ENCODE data around the gene DYRK4.

DYRK4 gene

DNA sequence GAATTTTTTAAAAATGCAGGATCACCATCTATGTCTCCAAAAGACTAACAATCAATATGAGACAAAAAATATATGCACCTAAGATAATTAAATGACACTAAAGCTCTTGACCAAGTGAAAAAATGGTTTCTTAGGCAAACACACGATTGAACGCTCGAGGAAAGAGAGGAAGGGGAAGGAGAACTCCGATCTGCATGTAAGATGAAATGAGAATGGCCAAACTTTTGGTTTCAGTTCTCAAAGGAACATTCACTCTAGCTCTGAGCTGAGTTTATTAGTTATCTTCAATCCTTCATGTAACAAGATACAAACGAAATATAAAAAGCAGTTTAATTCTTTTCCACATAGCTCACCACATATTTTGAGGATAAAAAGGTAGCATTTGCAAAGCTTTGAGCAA is 2.8 kb downstream of the DYRK4 start:
- DNase-seq = no peak

DNA sequence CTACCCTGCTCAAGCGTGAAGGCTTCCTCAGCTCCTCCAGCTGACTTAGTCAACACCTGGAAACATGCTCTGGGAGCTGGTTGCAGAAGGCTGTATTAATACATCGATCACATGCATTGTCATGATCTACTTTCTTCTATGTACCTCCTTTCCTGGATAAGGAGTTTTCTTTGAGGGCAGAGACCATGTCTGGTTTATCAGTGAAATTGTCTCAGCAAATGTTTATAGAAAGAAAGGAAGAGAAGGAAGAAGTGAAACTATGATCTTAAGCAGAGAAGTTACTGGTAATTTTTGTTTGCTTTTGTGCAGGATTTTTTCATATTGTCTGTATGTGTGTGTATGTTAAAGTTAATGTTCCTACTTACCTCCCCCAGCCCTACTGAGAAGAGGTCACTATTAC is 4.5 kb downstream of the DYRK4 start:
- DNase-seq = no peak

DNA sequence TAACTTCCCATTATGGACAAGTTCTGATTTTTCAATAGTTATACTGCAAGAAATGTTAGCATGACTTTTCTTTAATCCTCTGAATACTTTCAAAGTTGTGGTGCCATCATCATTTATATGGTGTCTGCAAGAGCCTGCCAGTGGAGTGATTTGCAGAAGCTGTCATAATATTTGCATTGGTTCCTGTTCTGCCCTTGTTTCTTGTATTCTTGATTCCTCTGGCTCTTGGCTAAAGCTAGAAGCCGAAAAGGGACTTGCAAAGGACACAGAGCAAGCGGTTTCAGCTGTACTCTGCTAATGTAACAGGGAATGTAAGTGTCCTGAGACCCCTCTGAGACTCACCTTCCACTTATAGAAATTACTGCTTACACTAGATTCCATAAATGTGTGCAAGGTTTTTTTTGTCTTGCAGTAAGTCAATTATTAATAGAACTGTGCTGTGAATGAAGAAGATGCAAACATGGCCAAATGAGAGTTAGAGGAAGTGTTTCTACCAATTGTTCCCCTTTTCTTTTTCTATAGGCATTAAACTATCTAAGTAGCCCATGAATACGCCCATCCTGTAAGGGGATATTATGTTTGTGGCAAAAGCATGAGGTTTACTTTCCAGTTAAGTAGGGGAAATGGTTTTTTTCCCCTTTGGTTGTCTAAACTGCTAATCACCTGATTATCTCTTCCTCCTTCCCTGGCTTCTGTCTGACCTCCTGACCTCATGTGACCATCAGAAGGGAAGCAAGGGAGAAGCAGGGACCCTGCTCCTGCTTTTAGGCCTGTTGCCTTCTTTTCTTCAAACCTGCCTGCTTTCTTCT is 5.3 kb downstream of the DYRK4 start:
- DNase-seq = no peak

DNA sequence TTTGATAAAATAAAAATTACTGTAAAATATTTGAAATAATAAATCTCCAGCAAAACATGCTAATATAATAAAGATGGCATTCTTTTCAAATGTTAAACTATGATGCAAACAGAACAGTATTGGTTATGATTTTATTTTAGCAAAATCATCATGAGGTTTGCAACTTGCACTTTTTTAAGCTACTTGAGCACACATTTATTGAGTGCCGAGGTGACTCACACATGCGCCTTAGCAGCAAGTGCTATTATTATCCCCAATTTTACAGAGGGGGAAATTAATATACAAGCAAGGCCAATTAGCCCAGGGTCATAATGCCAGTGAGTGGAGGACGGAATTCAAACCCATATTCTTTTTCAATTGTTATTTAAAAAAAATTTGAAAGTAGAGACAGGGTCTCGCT is 7.3 kb downstream of the DYRK4 start:
- no peak for DNase-seq

DNA sequence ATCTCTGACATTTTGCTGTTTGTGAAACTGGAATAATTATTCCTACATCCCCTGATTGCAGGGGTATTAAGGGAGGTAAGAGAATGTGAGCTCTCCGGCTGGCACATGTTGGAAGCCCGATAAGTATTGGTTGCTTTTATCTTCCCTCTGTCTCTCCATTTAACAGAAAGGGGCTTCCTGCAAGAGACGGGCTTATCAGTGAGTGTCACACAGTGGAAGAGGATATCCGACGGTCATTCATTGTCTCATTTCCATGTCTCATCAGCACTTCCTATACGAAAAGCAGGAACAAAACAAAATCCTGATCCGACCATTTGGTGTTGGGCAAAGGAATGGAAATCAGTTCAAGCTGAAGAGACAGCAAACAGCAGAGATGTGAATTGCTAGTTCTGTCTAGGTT is 10.7 kb downstream of the DYRK4 start:
- no peak for DNase-seq

DNA sequence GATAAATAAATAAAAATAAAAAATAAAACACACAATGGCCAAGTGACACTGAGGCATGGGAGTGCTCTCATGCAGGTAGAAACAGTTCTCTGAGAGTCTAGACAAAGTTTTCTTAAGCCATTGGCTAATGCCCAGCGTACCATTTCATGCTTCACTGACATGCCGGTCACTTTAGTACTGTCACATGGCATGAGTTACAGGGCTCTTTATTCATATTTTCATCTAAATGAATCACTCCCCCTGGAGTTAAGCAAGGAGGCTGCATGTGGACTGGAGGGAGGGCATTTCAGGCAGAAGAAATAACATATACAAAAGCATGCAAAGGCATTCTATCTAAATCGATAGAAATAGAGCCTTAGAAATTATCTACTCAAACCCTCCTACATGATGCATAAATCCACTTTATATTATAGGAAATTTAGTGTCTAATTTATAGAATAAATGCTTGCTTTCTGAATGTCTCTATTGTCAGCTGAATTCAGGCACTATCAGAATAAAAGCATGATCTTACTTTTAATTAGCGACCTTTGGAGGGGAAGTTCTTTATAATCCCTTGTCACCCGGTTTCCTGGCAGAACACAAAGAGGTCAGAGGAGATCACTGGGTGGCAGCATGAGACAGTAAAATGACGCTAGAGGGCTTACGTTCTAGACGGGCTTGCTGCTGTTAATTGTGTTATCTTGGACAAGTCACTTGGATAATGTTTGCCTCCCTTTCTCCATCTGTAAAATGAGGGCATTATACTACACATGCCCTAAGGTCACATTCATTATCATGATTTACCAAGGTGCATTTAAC is 17.5 kb downstream of the DYRK4 start:
- no peak for DNase-seq

DNA sequence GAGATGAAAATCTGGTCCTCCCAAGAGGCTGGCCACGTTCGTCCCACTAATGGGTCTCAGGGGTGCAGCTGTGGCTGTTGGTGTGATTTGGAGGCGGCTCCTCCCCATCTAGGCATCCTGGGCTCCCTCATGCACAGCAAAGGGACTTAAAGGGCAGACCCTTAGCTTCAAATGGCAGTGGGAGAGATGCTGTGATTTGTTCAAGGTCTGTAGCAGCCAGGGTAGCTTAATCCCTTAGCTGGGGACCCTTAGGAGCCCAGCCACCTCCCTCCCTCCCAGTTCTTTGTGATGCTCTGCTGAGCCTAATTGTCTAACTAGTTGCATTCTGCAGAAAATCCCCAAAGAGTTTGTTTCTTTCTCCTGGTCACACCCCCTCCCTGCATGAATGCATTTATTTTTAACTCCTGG is 18.3 kb downstream of the DYRK4 start:
- DNase-seq = no peak

DNA sequence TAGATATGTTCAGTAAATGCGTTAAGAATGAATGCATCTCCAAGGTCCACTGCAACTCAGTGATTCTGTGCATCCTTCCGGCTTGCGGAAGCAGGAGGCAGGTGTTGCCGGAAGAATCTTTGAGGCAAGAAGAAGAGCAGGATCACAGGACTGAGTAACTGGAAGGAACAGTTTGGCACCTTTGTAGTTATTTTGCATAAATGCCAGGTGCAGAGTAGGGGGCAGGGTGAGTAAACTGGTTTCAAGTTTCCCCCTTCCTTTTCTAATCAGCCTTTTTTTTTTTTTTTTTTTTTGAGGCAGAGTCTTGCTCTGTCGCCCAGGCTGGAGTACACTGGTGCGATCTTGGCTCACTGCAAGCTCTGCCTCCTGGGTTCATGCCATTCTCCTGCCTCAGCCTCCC is 22.3 kb downstream of the DYRK4 start:
- DNase-seq = no peak

DNA sequence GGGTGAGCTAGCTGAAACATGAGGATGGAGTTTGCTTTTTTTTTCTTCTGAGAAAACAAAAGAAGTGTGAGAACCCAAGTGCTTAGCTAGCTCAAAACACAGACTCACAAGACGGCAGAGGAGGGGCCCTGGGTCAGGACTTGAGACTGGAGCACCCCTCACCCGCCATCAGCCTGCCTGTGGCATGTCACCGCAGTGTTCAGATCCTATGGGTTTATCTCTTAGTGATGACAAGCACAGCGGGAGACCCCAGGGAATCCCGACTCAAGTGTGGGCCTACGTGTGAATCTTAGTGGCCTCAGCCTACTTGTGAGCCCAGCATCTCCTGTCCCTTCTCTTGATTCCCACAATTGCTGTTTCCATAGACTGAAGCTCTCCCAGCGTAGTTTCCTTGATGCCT is 22.9 kb downstream of the DYRK4 start:
- no peak for DNase-seq

DNA sequence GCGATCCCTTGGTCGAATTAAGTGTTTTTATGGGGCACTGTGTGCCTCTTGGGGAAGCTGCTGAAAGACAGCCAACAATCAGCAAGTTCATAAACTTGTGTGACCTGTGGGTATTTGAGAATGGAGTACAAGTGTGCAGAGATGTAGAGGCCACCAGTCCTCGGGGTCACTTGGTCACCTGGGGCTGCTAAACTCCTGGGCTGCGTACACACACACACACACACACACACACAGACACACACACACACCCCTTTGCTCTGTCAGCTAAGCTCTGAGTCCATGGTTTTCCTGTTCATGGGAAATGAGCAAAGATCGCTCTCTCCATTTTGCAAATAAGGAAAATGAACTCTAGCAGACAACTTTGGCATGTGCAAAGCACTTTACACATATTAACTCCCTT is 24.5 kb downstream of the DYRK4 start:
- no peak for DNase-seq

DNA sequence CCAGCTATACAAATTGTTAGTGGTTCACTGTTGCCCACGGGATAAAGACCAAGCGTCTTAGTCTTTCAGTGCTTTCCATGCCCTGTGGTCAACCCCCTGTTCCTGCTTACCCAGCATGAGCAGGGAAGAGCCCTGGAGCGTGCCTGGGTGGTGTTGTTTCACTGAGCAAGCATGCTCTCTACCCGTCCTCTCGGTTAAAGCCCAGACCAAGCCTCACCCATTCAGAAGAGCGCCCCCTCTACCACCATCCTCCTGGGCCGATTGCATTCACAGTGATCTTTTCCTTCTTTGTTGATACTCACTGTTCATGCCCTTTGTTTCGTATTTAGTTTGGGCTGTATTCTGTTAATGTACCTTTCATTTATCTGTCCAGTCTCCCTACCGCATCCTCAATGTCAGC is 25.1 kb downstream of the DYRK4 start:
- DNase-seq = no peak

DNA sequence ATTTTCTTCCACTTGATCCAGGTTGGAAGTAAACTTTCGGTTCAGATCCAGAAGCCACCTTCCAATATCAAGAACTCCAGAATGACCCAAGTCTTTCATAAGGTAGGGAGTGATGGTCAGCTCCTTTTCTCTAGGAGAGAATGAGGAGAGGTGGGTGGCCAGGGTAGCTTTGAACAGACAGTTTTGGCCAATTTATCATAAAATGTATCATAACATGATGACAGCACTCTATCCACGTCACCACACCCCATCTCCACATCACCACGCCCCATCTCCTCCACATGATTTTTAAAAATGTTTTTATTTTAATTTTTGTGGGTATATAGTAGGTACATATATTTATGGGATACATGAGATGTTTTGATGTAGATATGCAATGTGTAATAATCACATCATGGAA is 26.9 kb downstream of the DYRK4 start:
- no peak for DNase-seq

DNA sequence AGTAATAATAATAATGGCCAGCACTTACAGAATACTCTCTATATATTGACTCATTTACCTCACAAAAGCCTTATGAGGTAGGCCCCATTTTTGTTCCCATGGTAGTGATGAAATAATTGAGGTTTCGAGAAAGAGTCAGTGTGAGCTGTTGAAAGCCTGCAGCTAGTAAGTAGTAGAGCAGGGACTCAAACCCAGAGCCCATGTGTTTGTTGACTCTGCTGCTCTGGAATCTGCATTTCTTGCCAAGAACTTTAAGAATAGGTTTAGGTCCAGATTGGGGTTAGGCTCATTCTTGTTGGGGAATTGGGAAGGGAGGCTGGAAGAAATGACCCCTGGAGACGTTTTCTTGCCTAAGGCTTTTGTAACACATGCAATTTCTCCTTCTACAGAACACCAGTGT is 27.9 kb downstream of the DYRK4 start:
- no peak for DNase-seq

DNA sequence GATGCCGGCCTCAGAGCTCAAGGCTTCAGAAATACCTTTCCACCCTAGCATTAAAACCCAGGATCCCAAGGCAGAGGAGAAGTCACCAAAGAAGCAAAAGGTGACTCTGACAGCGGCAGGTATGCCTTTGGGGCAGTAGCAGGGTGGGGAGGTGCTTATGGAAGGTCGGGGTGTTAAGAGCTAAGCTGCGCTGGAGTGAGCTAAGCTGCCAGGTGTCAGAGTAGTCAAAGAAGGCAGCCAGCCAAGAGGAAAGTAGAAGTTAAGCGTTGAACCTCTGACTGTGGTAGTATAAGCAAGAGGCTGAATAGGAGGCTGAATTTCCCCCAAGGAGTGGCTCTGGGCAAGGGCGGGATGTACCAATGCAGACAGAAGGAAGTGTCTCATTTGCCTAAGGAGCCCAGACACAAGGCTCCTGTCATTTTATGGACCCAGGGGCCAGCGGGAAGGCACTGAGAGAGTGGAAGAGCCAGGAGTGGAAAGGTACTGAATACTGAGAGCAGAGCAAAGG is 29.2 kb downstream of the DYRK4 start:
- no peak for DNase-seq

DNA sequence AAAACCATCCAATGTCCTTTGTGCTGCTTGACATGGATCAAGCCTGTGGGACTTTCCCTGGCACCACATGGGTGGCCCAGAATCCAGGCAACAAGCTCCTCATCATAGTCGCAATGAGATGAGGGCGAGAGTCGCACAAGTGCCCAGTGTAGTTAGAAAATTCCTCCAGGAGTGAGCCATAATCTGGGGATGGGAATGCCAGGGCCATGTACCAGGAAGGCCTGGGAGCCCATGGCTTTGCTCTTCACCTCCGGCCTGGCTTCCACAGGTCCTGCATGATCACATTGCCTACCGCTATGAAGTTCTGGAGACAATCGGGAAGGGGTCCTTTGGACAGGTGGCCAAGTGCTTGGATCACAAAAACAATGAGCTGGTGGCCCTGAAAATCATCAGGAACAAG is 33.9 kb downstream of the DYRK4 start:
- no peak for DNase-seq

DNA sequence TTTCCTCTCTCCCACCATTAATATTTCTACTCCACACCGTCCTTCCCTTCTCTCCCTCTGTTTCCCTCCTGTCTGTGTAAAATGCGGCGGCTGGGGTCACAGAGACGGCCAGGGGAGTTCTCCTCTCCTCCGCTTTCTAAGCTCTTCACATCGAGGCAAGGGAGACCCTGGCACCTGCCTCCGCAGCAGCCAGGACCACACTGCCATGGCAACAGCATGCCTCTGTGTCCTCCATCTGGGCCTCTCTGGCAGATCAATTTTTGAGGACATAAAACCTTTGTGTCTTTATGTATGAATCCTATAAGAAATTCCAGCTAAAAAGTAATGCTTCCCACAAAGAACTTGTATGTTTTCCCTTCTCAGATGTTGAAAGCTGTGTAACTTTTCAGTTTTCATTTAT is 41.4 kb downstream of the DYRK4 start:
- no peak for DNase-seq

DNA sequence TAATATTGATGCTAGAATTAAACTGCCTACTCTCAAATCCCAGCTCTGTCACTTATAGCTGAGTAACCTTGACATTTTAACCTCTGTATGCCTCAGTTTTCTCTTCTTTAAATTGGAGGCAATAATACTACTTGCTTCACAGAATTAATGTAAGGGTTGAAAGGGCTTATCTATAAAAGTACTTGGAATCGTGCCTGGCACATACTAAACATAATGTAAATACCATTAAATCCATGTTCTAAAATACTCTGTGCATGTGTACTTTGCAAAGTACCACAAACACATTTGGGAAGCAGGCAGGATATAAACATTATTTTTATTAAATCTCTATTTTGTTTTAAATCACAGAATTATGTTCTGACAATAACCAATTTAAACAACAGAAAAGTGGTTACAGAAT is 41.9 kb downstream of the DYRK4 start:
- DNase-seq = no peak

DNA sequence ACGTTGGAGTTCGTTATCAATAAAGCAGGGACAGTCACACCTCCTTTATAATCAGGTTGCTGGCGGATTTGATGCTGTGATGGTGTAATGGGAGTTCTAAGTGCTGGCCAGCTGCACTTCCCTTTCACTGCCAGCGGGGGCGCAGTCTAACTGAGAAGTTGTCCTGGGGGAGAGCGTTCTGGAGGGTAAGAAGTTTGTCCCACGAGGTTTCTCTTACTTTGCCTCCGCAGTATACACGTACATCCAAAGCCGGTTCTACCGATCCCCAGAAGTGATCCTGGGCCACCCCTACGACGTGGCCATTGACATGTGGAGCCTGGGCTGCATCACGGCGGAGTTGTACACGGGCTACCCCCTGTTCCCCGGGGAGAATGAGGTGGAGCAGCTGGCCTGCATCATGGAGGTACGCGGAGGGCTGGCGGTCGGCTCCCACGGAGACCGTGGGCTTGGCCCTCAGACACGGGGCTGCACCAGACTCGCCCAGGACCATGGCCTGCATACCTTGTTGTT is 42.7 kb downstream of the DYRK4 start:
- DNase-seq = peak; percentile 47 to 70 (median 60)

DNA sequence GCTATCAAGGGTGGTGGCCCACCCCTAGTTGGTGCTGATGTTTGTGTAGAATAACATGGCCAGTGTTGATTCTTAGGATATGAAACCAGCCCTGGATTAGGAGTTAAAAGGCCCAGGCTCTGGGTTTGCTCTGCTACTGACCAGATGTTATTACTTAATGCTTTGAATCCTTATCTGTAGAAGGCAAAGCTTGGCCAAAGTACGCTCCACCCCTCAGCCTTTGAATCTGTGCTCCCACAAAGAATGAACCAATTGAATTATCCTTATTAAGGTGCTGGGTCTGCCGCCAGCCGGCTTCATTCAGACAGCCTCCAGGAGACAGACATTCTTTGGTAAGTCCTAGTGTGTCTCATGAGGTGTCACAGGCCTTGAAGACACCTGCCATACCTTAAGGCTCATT is 45.0 kb downstream of the DYRK4 start:
- no peak for DNase-seq

DNA sequence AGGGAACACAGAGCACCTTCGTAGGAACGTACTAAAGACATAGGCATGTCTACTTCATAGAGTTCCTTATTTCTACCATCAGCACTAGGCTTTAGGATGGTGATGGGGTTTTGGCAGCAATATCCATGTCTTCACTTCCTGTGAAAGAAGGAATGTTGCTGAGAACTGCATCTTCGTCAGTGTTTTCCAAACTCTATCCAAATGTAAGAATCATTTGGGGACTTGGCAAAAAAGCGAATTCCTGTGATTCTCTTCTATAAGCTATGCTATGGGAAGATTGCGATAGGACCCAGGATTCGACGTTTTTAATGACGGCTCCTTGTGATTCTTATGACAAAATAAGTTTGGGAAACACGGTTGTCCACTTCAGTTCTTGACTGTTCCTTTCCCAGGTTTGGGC is 47.1 kb downstream of the DYRK4 start:
- DNase-seq = no peak

DNA sequence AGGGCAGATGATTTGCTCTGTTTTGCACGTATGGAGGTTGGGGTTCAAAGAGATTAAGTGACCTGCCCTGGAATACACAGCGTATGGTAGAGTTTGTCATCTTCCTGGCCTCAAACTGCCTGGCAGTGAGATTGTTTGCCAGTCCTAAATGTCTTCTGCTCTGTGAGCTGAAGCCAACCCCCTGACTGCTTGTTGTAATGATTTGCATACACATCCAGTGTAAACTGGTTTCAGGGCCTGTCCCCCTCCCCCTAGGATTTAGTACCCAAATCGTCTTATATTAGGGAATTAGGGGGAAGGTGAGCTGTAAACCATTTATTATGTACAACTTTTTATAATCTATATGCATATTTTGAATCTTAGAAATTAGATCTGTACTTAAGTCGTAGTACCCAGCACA is 48.5 kb downstream of the DYRK4 start:
- no peak for DNase-seq

DNA sequence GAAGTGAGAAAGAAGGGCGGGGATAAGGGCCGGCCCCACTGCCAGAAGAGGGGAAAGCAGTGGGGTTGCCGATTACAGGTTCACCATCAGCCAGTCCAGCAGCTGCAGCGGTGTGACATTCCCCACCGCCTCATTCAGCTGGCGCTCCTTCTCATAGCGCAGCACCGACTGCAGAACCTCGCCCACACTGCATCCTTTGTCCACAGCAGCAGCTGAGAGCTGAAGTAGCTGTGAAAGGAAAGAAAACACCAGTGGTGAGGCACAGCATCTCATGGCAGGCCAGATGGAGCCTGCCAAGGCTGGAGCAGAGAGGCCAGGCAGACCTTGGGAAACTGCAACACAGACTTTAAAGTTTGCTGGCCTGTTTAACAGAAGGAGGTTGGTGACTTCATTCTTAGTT is 53.7 kb downstream of the DYRK4 start:
- no peak for DNase-seq

DNA sequence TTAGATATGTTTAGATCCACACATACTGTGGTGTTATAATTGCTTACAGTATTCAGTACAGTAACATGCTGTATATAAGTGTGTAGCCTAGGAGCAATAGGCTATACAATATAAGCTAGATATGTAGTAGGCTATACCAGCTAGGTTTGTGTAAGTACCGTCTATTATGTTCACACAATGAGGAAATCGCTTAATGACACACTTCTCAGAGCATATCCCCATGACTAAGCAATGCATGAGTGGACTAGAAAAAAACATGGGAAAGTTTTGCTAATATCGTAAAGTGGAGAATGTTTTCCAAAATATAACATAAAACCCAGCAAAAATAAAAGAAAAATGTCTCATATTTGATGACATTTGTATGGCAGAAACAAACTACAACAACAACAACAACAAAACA is 59.5 kb downstream of the DYRK4 start:
- DNase-seq = no peak

DNA sequence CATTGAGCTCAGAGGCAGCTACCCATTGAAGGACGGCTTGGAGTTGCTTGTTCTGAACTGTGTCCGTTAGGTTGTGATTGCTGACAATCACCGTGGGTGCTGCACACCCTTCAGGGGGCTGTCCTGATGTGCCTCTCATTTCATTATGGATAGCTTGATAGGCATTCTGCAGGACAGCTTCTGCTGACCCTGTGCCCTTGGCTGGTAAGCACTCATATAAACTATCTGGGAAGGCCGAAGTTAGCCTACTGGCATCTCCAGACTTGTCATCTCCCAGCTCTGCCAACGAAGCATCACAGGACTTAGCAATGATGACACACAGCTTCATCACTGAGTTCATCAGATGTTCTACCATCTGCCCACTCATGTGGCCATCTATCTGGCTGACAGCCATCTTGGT is 64.5 kb downstream of the DYRK4 start:
- DNase-seq = no peak
